Central memory CD4-positive, alpha-beta T cell (primary cell): ENCODE measurements around the gene CENPN.
A peak's percentile ranks its signal among the peaks of the same experiment; 100 is the strongest.

Experiments used
- DNase-seq: peaks from one replicate; pipeline ENCODE4 v3.0.0; 2022

CENPN gene

GRCh38 chr16:80991792-80992430 is 15.1 kb upstream of the CENPN start:
- DNase-seq, result no peak

- no peak for DNase-seq
Measured at GRCh38 chr16:80992676-80993293, 14.2 kb upstream of the CENPN start.

- no peak for DNase-seq
Measured at GRCh38 chr16:80993307-80993706, 13.7 kb upstream of the CENPN start.

- DNase-seq, result no peak
Measured at GRCh38 chr16:80993834-80994233, 13.2 kb upstream of the CENPN start.

- DNase-seq, result no peak
Measured at GRCh38 chr16:80994451-80994850, 12.6 kb upstream of the CENPN start.

- no peak for DNase-seq
Measured at GRCh38 chr16:80996688-80997138, 10.3 kb upstream of the CENPN start.

- DNase-seq, result peak; percentile 13
Measured at GRCh38 chr16:80997139-80997798, 9.7 kb upstream of the CENPN start.

GRCh38 chr16:80997964-80998620 is 8.9 kb upstream of the CENPN start:
- DNase-seq, result no peak

GRCh38 chr16:81000873-81001272 is 6.1 kb upstream of the CENPN start:
- no peak for DNase-seq

GRCh38 chr16:81001330-81001729 is 5.7 kb upstream of the CENPN start:
- no peak for DNase-seq

GRCh38 chr16:81003064-81003463 is 4.0 kb upstream of the CENPN start:
- DNase-seq, result no peak

- DNase-seq, result no peak
Measured at GRCh38 chr16:81003610-81004460, 3.2 kb upstream of the CENPN start.

GRCh38 chr16:81004646-81005353 is 2.2 kb upstream of the CENPN start:
- DNase-seq, result peak; percentile 60

GRCh38 chr16:81005610-81006161 is 1.3 kb upstream of the CENPN start:
- peak; percentile 7 for DNase-seq

- DNase-seq, result no peak
Measured at GRCh38 chr16:81006211-81006812, 702 bp upstream of the CENPN start.

- no peak for DNase-seq
Measured at GRCh38 chr16:81008505-81008789, 1.4 kb downstream of the CENPN start.

- DNase-seq, result no peak
Measured at GRCh38 chr16:81012974-81013373, 6.0 kb downstream of the CENPN start.

GRCh38 chr16:81014672-81015071 is 7.7 kb downstream of the CENPN start:
- DNase-seq, result no peak

- no peak for DNase-seq
Measured at GRCh38 chr16:81018496-81018895, 11.5 kb downstream of the CENPN start.

- DNase-seq, result no peak
Measured at GRCh38 chr16:81026429-81026828, 19.4 kb downstream of the CENPN start.

- DNase-seq, result no peak
Measured at GRCh38 chr16:81029930-81030604, 23.1 kb downstream of the CENPN start.
